Lung microvascular endothelial cell (primary cell): ENCODE data around the gene ADARB1. TPM values are rescaled to one million over a fixed set of nuclear protein-coding genes. Genes with fewer than 3 reads are reported as not detected.

Source experiments
- DNase-seq, 2 donors: peaks; one replicate each; pipeline versions ENCODE4 v3.0.0 to v3.0.0-alpha.2; 2010; ENCODE audit warnings: low read depth in 2 of 2
- total RNA-seq: library from RNA; depleted of rRNA; stranded (reverse); fragments of >200 nt; gene quantifications from 2 replicates; pipeline ENCODE4 v1.2.1, GENCODE V29; 2014

The ADARB1 gene
- total RNA-seq, 1 donor from 2014 or later: 23.8 TPM

- DNase-seq: no peak
Observed at GRCh38 chr21:45262041-45262581, 187.7 kb downstream of the ADARB1 start.

GRCh38 chr21:45262616-45263015, 188.2 kb downstream of the ADARB1 start:
- peak in 1 of 2 donors; percentile 24 for DNase-seq

- peak in 1 of 2 donors; percentile 23 for DNase-seq
Observed at GRCh38 chr21:45263534-45263933, 189.2 kb downstream of the ADARB1 start.

- DNase-seq: no peak
Observed at GRCh38 chr21:45264146-45264911, 189.9 kb downstream of the ADARB1 start.

- DNase-seq: no peak
Observed at GRCh38 chr21:45264912-45265515, 190.6 kb downstream of the ADARB1 start.

DNA sequence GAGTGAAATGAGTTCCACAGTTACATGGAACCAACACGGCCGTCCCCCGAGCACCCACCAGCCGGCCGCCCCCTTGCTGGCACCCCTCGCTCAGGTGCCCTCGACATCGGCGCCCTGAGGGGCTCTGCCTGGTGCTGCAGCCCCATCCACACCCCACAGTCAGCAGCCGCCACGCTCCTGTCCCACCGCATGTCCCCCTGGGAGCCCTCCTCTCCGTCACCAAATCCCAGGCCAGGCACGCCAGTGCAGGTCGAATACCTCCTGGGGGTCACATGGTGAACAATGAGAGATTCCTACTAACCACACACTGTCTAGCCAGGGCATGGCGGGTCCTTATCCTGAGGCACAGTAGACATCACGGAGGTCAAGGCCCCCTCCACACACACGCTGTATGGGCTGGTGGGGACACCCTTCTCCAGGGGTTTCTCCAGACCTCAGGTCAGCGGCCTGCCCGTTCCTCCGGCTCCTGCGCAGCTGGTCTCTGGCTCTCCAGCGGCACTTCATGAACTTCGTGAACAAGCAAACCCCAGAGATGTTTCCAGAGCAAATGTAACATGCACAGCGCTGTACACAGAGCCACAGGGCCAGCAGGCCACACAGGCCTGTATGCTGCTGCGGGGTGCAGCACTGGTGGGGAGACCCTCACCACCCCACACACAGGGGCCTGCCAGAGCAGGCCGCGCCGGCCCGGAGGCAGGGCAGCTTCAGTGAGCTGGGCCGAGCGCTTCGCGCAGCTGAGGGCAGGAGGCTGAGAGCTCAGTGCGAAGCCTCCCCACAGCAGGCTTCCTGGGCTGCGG, 191.5 kb downstream of the ADARB1 start:
- DNase-seq: no peak

DNA sequence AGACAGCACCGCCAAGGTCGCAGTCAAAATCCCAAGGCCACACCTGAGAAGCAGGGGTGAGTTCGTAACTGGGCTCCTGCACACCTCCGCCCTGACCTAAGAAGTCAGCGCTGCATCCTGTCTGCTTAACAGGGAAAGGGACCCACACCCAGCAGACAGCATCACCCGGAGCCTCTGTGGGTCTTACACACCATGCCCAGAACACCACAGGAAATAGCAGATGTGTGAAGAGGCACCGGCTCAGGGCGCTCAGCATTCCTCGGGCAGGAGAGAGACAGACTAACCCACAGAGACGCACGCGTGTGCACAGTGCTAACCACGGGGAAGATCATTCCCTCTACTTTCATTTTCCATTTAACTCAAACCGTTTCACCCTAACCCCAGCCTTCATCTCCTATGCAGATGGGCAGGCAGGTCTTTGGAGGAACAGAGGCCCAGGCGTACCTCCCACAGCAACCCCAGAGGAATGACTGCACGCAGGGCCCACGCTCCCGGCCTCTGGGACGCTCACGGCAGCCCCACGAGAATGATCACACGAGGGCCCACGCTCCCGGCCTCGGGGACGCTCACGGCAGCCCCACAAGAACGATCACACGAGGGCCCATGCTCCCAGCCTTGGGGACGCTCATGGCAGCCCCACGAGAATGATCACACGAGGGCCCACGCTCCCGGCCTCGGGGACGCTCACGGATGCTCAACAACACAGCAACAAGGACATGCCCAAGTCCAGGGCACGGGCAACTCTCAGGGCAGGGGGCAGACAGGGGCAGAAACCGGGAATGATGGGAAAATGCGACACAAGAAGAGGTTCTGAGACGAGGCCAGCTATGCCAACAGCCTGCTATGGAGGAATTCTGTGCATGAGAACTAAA, 192.4 kb downstream of the ADARB1 start:
- no peak for DNase-seq

DNA sequence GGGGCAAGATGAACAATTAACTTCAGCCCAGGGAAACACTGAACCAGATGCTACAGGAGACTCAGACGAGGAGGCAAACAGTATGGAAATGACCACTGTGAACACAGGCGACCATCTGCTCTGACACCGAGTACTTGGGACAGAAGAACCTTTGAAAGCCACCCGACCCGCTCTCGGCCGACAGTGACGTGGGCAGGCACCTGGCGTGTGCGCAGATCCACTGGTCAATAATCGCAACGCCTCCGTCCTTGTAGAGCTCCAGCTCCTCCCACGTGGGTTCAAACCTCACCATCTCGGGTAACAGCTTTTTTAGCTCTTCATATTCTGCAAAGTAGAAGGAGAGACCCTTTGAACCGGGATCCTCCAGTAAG, 193.0 kb downstream of the ADARB1 start:
- no peak for DNase-seq

GRCh38 chr21:45269861-45270260, 195.5 kb downstream of the ADARB1 start:
- DNase-seq: no peak

- DNase-seq: peak in 1 of 2 donors; percentile 20
Observed at GRCh38 chr21:45270306-45270821, 196.0 kb downstream of the ADARB1 start.

Other genes with a start within 250 kb of the ADARB1 start
- gene PTTG1IP, start 200.9 kb upstream of the ADARB1 start, total RNA-seq: 291 and 379 TPM in 2 replicates
- 0.20 and 0.22 TPM in 2 replicates for gene ITGB2, start 153.7 kb upstream of the ADARB1 start, total RNA-seq
- gene SLX9, start 134.6 kb upstream of the ADARB1 start, total RNA-seq: 16.3 and 19.8 TPM in 2 replicates
- gene POFUT2, start 213.3 kb downstream of the ADARB1 start, total RNA-seq: 12.2 and 15.7 TPM in 2 replicates